Loucy (cell line): ENCODE results near the gene EZH2.

Experiments
- H2AFZ ChIP-seq: fragments of 200-600 bp; sonication (generic); 2 replicates; pipeline ENCODE4 v1.6.0; 2016; ENCODE audit warnings: antibody characterized with exemption, mild to moderate bottlenecking, low read length, moderate library complexity
- H3F3A ChIP-seq: fragments of 200-600 bp; 2 replicates; pipeline ENCODE4 v1.6.0; 2016; ENCODE audit warnings: antibody characterized with exemption, low read depth, mild to moderate bottlenecking
- H3K27me3 ChIP-seq: fragments of 200-600 bp; sonication (generic); 2 replicates; pipeline ENCODE4 v1.6.1; 2014; ENCODE audit warnings: low read length, mild to moderate bottlenecking; ENCODE audit not compliant: insufficient read depth, poor library complexity, severe bottlenecking
- H3K36me3 ChIP-seq: fragments of 200-600 bp; sonication (generic); 2 replicates; pipeline ENCODE4 v1.6.1; 2016; ENCODE audit warnings: low read length; ENCODE audit not compliant: insufficient read depth
- H3K4me1 ChIP-seq: fragments of 200-600 bp; sonication (generic); 2 replicates; pipeline ENCODE4 v1.5.1; 2014; ENCODE audit warnings: low read length, mild to moderate bottlenecking; ENCODE audit not compliant: insufficient read depth, poor library complexity, severe bottlenecking
- H3K4me2 ChIP-seq: fragments of 200-600 bp; sonication (generic); 2 replicates; pipeline ENCODE4 v1.6.0; 2014; ENCODE audit warnings: antibody characterized with exemption, low read length, low read depth, mild to moderate bottlenecking; ENCODE audit not compliant: poor library complexity, severe bottlenecking
- H3K4me3 ChIP-seq: fragments of 200-600 bp; sonication (generic); 2 replicates; pipeline ENCODE4 v1.5.1; 2014; ENCODE audit warnings: low read length, mild to moderate bottlenecking, mixed read lengths; ENCODE audit not compliant: poor library complexity, severe bottlenecking
- H3K79me2 ChIP-seq: fragments of 200-600 bp; sonication (generic); 2 replicates; pipeline ENCODE4 v1.6.1; 2014; ENCODE audit warnings: low read length; ENCODE audit not compliant: insufficient read depth
- H3K9ac ChIP-seq: fragments of 200-600 bp; sonication (generic); 2 replicates; pipeline ENCODE4 v1.6.0; 2014; ENCODE audit warnings: mild to moderate bottlenecking, low read depth, low read length, moderate library complexity; ENCODE audit not compliant: poor library complexity, severe bottlenecking
- H3K9me2 ChIP-seq: fragments of 200-600 bp; sonication (generic); replicated peaks from 2 replicates; pipeline ENCODE4 v1.6.1; 2016; ENCODE audit warnings: low read depth, low read length, mixed read lengths
- H3K9me3 ChIP-seq: fragments of 200-600 bp; sonication (generic); 2 replicates; pipeline ENCODE4 v1.6.1; 2014; ENCODE audit warnings: mild to moderate bottlenecking, antibody characterized with exemption, low read length, low read depth; ENCODE audit not compliant: insufficient read depth
- H4K20me1 ChIP-seq: fragments of 200-600 bp; sonication (generic); 2 replicates; pipeline ENCODE4 v1.6.0; 2014; ENCODE audit warnings: antibody characterized with exemption, low read length, mild to moderate bottlenecking; ENCODE audit not compliant: insufficient read depth, poor library complexity, severe bottlenecking
- CTCF ChIP-seq: fragments of 200-600 bp; sonication (generic); conservative IDR thresholded peaks from 2 replicates; pipeline ENCODE4 v1.5.1; 2014; ENCODE audit warnings: mild to moderate bottlenecking, antibody characterized with exemption, low read length
- EZH2phosphoT487 ChIP-seq: fragments of 200-600 bp; IDR thresholded peaks from 2 replicates; pipeline ENCODE4 v1.6.1; 2018; ENCODE audit warnings: antibody characterized with exemption, mild to moderate bottlenecking, moderate library complexity, borderline replicate concordance

The EZH2 gene

GRCh38 chr7:148787571-148788295 is 96.4 kb downstream of the EZH2 start:
- H3K36me3 ChIP-seq = peaks cover 54% of the 10 kb centered on the region; the same call in 1 of the 2 replicates
- no peak overlapping the region for H2AFZ ChIP-seq
- H3K4me3 ChIP-seq = no peak overlapping the region
- no peaks in the 10 kb centered on the region for H3K4me1 ChIP-seq
- H3K27me3 ChIP-seq = no peaks in the 10 kb centered on the region
- H3K9me2 ChIP-seq = no peaks in the 10 kb centered on the region
- H3K9ac ChIP-seq = no peak overlapping the region
- H3K9me3 ChIP-seq = no peaks in the 10 kb centered on the region
- H4K20me1 ChIP-seq = no peaks in the 10 kb centered on the region
- H3F3A ChIP-seq = no peaks in the 10 kb centered on the region
- no peaks in the 10 kb centered on the region for H3K79me2 ChIP-seq
- TF ChIP-seq CTCF (no peak), EZH2phosphoT487 (no peak)
- H3K4me2 ChIP-seq = no peak overlapping the region

DNA sequence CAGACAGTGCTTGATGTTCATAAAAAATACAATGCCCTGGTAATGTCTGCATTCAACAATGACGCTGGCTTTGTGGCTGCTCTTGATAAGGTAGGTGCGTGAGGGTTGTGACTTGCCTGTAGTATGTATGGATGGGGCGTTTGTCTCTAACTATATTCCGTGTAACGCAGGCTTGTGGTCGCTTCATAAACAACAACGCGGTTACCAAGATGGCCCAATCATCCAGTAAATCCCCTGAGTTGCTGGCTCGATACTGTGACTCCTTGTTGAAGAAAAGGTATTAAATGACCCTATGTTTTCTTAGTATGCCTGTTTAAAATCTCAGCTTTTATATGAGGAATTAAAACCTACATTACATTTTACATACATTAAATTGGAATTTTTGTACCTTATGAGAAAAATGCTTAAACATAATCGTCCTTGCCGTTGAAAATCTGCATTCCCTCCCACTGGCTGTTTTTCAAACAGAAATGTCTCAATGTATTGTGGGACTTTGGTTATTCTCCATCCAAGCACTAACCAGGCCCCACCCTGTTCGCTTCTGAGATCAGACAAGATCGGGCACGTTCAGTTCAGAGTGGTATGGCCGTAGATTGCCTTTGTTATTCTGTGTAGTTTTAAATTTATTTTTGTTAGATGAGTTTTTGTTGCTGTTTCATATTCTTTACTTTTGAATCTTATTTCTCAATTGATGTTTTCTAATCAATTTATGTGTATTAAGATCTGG is 100.1 kb downstream of the EZH2 start:
- H3K9ac ChIP-seq = no peak overlapping the region
- H3K79me2 ChIP-seq = no peaks in the 10 kb centered on the region
- H3K36me3 ChIP-seq = peaks cover 25% of the 10 kb centered on the region; the same call in 1 of the 2 replicates
- no peak overlapping the region for H2AFZ ChIP-seq
- H3K9me3 ChIP-seq = no peaks in the 10 kb centered on the region
- H3K9me2 ChIP-seq = no peaks in the 10 kb centered on the region
- H3K4me1 ChIP-seq = no peaks in the 10 kb centered on the region
- no peak for TF ChIP-seq CTCF
- no peak for TF ChIP-seq EZH2phosphoT487
- H4K20me1 ChIP-seq = no peaks in the 10 kb centered on the region
- H3K4me2 ChIP-seq = no peak overlapping the region
- H3F3A ChIP-seq = no peaks in the 10 kb centered on the region
- H3K4me3 ChIP-seq = no peak overlapping the region
- H3K27me3 ChIP-seq = no peaks in the 10 kb centered on the region

DNA sequence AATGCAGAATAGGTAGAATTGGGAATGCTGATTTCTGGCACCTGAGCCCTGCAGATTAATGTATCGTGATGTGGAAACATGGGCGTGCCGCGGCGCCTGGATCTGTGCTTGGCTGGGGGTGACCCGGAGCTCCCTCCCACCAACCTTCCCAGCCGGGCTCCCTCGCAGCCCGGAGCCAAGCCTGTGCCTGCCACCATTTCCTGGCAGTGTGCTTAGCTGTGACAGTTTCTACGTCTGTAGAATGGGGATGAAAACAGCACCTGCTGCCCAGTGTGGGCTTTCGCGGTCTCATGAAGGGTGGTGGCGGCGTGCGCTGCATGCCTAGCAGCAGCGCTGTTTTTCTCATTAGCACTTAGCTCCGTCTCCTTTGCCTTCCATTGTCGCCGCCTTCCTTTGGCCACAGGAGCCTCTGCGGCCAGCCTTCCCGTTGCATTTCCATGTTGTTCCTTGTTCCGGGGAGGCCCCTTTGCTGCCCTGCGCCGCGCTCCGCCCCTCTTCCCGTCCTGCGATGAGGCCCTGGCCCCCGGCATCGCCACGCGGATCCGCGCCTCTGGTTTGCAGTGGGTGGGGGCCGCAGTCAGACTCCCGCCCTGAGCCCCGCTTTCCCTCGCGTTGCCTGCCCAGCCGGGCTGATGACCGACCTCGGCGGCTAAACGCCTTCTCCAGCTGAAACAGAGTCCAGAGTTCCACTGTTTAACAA is 101.2 kb downstream of the EZH2 start:
- Histone ChIP-seq H3K4me3 (no peak overlapping the region), H2AFZ (no peak overlapping the region), H3K27me3 (no peaks in the 10 kb centered on the region), H3K4me1 (no peaks in the 10 kb centered on the region), H3F3A (no peaks in the 10 kb centered on the region), H4K20me1 (no peaks in the 10 kb centered on the region), H3K79me2 (no peaks in the 10 kb centered on the region), H3K4me2 (no peak overlapping the region), H3K9me2 (no peaks in the 10 kb centered on the region), H3K36me3 (peaks cover 19% of the 10 kb centered on the region; the same call in 1 of the 2 replicates), H3K9me3 (no peaks in the 10 kb centered on the region), H3K9ac (no peak overlapping the region)
- no peak for TF ChIP-seq CTCF
- TF ChIP-seq EZH2phosphoT487 = no peak
